GM18517 (cell line): ENCODE results near the gene CMKLR1.

Source experiments
- ATAC-seq: cut with Tn5 transposase; IDR thresholded peaks from one replicate; pipeline ENCODE4 v1.9.1; 2021; ENCODE audit warnings: mild to moderate bottlenecking, moderate library complexity; ENCODE audit not compliant: unreplicated experiment

Gene CMKLR1

GRCh38 chr12:108270035-108270848, 68.9 kb downstream of the CMKLR1 start:
- no peak for ATAC-seq

- ATAC-seq: no peak
These were observed 69.9 kb downstream of the CMKLR1 start for GRCh38 chr12:108269224-108269623.

DNA sequence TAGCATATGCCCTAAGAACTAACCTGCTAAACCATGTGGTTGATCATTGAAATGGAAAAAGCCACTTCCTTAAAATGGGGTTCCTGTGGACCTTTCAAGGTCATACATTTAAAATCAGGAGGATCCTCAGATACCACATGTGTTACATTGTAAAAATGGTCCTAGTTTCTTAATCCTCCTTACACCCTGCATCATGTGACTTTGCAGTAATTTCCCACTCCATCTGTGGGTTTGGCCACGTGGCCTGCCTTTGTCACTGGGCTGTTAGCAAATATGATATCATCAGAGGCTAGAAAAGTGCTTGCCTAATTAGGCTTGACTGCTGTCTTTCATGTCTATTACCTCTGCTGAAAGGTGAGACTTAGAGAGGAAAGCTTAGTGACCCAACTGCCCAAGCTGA, 70.7 kb downstream of the CMKLR1 start:
- no peak for ATAC-seq

DNA sequence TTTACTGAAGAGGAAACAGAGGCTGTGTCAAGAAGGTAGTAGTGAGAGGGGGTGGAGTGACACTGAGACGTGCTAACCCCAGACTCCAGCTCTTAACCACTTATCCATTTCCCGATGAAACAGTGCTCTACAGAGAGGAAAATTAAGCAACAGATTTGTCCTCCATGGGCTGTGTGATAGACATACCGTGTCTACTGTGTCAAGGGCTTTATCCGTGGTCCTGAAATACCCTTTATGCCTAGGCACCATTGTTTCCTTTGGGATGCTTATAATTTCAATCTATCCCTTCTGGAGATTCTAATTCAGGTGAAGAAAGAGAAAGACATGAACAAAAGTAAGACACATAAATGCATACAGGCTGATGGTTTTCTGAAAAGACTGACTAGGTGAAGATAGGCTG, 71.7 kb downstream of the CMKLR1 start:
- no peak for ATAC-seq

GRCh38 chr12:108266131-108266530, 73.0 kb downstream of the CMKLR1 start:
- no peak for ATAC-seq

DNA sequence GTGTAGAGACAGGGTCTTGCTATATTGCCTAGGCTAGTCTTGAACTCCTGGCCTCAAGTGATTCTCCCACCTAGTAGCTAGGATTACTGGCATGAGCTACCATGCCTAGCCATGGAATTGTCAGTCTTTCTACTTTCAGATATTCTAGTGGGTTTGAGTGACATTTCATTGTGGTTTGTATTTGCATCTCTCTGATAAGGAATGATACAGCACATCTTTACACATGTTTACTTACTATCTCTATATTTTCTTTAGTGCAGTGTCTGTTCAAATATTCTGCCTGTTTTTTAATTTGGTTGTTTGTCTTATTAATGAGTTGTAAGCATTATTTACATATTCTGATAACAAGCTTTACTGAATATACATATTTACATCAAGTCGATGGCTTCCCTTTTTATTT, 73.6 kb downstream of the CMKLR1 start:
- ATAC-seq: no peak

DNA sequence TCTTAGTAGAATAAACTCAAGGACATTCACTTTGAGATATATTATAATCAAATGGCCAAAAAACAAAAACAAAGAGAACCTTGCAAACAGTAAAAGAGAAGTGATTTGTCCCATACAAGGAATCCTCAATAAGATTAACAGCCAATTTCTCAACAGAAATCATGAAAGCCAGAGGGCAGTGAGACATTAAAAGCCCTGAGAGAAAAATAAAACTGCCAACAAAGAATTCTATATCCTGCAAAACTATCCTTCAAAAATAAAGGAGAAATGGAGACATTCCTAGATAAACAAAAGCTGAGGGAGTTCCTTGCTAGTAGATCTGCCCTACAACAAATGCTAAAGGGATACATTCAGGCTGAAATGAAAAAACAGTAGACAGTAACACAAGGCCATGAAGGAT, 78.1 kb downstream of the CMKLR1 start:
- no peak for ATAC-seq

DNA sequence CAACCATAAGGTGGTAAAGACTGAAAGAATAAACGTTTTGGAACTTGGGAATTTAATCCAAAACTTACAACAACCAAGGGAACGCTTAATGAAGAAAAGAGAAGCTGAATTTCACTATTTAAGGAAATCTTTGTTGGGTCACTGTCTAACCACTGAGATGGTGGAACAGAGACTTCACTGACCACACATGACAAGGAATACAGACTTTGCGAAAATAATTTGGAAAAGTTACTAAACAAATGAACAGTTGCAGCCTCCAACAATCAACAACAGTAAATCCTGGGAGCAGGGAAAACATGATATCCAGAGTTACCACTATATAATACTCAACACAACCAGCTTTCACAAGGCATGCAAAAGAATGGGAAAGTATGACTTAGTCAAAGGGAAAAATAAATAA, 79.1 kb downstream of the CMKLR1 start:
- no peak for ATAC-seq

DNA sequence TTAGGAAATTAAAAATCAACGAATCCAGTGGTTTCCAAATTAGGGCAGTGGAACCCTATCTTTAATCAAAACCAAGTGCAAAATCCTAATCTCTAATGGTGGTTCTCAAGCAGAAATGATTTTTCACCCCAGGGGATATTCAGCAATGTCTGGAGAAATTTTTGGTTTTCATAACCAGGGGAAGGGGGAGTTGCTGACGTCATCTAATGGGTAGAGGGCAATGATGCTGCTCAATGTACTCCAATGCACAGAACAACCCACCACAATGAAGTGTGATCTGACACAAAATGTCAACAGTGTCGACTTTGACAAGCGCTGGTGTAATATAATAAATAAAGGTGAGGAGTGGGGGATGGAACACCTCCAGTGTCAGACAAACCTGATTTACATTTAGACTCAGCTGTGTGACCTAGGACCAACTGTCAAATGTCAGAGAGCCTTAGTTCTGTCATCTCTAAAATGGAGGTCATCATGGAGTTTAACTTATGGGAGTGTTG, 81.5 kb downstream of the CMKLR1 start:
- ATAC-seq: no peak

DNA sequence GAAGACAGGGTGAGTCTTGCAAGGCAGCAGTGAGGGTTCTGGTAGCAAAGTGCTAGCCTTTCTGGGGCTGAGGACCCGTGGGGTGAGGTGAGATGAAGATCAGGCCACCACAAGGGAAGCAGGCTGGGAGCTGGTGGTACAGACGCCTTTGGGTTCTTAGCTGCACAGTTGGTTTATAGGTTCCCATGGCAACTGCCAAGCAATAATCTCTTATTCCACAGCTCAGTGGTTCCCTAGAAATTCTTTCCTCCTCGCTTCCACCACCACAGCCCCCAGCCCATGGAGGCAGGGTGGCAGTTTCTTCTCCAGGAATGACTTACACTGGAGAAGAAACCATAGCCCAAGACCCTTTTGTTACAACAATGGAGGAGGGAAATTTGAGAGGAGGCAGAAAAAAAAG, 82.1 kb downstream of the CMKLR1 start:
- no peak for ATAC-seq

GRCh38 chr12:108255252-108255602, 83.9 kb downstream of the CMKLR1 start:
- no peak for ATAC-seq

DNA sequence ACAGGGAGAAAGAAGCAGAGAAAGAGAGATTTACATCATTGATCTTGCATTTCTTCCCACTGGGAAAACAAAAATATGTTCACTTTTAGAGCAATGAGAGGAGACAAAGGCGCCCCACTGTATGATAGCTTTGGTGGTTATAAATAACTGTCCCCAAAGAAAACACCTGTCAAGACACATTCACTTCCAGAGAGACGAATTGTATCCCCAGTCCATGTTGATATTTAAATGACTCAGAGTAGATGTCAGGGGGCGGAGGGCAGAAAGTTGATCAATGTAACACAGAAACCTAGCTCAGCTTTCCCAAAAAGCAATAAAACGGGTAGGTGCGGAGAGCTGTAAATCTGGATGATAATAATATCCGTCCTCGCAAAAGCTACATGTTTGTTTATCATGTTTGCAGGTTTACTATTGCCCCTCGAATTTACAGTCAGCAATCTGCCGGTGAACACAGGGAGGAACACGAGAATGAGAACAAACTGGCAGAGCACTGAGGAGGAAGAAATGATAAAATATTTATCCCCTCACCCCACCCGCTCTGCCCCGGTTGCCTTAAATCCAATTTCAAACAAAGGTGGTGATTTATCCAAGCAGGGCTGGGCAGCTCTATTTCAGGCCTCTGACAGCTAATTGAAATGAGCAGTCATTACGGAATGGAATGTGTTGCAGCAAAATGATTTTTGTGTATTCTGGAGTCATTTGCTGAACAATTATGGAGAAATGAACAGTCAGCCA, 84.4 kb downstream of the CMKLR1 start:
- ATAC-seq: no peak

DNA sequence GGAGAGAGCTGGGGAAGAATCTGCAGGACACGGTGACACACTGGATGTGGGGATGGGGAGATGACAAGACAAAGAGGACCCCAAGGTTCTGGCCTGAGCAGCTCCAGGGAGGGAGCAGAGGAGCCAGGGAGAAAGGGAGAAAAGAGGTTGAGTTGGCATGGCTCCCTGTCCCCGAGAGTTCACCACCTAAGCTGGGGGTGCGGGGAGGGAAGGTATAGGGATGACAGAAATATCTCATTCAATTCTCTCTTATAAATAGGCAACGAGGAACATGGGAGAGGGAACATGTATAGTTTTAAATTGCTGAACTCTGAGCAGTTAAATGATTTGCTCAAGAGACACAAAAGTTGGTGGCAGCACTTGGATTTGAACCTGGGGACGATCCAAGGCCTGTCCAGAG, 85.1 kb downstream of the CMKLR1 start:
- no peak for ATAC-seq

GRCh38 chr12:108253540-108253939, 85.6 kb downstream of the CMKLR1 start:
- ATAC-seq: no peak

DNA sequence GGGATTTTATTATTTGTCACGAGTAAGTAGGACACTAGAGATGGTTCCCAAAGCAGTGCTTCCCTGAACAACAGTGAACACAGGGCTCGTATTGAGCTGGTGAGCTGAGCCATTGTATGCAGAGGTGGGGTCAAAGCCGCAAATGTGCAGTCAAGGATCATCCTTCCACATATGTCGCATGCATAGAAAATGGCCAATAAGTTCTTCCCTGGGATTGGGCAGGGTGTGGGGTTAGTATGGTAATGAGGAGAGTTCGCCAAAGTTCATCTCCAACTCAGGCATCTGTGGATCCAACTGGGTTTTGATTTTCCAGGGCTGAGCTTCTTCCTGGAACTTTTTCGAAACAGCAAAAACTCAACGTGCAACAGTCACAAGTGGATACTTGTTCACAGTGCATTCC, 86.6 kb downstream of the CMKLR1 start:
- ATAC-seq: no peak

- ATAC-seq: no peak
These were observed 91.1 kb downstream of the CMKLR1 start for GRCh38 chr12:108248011-108248410.

- no peak for ATAC-seq
These were observed 92.0 kb downstream of the CMKLR1 start for GRCh38 chr12:108247130-108247529.

DNA sequence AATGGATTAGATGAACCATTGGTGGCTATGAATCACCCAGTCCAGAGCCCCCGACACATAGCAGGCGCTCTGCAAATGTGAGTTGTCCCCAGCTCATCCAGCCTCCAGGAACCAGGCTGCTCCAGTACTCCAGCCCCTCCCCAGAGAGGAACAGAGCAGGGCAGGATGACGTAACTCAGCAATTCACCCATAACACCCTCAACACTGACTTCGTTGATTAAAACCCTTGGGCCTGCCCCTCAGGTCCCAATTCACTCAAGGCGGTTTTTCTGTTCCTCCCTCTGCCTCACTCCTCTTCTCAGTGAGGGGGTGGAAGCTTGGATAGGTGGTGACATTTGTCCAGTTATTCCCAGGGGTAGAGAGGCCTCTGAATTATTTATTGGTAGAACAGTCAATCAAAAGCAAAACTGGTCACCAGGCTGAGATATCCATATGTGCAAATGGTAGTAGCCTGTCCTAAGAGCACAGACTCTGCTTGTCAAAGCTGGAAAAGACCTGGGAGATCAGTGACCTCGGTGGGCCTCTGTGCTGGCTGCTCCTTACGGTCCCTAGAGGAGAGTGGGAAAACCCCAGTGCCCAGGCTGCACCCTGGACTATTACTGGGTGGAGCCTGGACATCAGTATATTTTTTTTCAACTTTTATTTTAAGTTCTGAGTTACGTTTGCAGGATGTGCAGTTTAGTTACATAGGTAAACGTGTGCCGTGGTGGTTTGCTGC, 97.0 kb downstream of the CMKLR1 start:
- no peak for ATAC-seq

DNA sequence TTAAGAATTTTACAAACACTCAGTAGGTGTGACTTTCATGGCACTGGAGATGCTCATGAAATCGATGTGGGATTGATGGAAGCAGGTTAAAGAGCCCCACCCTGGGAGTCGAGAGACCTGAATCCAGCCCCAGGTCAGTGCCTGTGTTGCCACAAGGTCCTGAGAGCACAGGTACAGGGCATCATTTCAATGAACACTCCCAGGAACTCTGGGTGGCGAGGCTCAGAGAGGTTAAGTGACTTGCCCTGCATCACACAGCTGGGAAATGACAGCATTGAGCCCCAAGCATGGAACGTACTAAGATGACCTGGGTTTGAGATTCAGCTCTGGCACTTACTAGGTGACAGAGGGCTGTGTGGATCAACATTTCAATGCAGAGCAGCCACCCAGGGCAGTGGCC, 98.2 kb downstream of the CMKLR1 start:
- ATAC-seq: no peak

- no peak for ATAC-seq
These were observed 98.9 kb downstream of the CMKLR1 start for GRCh38 chr12:108240027-108240785.

DNA sequence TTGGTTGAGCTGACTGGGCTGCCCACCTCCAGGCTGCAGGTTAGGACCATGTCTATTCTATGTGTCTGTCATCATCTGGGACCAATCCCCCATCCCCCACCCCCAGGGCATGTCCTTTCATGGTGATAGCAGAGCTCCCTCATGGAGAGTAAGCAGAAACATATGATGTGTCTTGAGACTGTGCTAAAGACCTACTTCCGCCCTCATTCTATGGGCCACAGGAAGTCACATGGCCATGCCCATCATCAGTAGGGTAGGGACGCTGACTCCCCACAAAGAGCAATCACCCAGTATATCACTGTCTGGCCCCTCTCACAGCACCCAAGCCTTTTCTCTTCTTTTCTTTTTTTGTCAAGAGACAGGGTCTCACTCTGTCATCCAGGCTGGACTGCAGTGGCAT, 99.7 kb downstream of the CMKLR1 start:
- ATAC-seq: no peak
